Activated naive CD4-positive, alpha-beta T cell treated with anti-CD3 and anti-CD28 coated beads for 36 hours (primary cell): ENCODE data around the gene RUNX3. TPM values are rescaled to one million over a fixed set of nuclear protein-coding genes. Genes with fewer than 3 reads are reported as not detected.
A peak's percentile ranks its signal among the peaks of the same experiment; 100 is the strongest.

ENCODE experiments used
- CTCF ChIA-PET: fragments of 350-600 bp; sonication (Branson Sonifier 250); formaldehyde crosslinking; loops from one replicate; lab custom pipeline; 2021; ENCODE audit warnings: antibody characterized with exemption; lab: Charles Lee
- DNase-seq: peaks from one replicate; pipeline ENCODE4 v3.0.0-alpha.2; 2020
- H3K27ac Mint-ChIP-seq: one replicate; pipeline ENCODE4 v1.8.0; 2021; ENCODE audit warnings: mild to moderate bottlenecking, mixed read lengths
- H3K27me3 Mint-ChIP-seq: one replicate; pipeline ENCODE4 v1.8.0; 2021; ENCODE audit warnings: low read depth, mixed read lengths
- H3K36me3 Mint-ChIP-seq: one replicate; pipeline ENCODE4 v1.8.0; 2021; ENCODE audit warnings: low read depth, mixed read lengths
- H3K4me1 Mint-ChIP-seq: one replicate; pipeline ENCODE4 v1.8.0; 2021; ENCODE audit warnings: low read depth, mixed read lengths
- H3K4me3 Mint-ChIP-seq: one replicate; pipeline ENCODE4 v1.8.0; 2021; ENCODE audit warnings: mild to moderate bottlenecking, moderate library complexity, mixed read lengths
- H3K9me3 Mint-ChIP-seq: one replicate; pipeline ENCODE4 v1.8.0; 2021; ENCODE audit warnings: mixed read lengths
- intact Hi-C: fragments of 100-400 bp; cut with micrococcal nuclease; formaldehyde crosslinking; loops from one replicate; pipeline ENCODE4 v1.15.1; 2023
- total RNA-seq, 2 experiments: library from RNA; stranded (reverse); gene quantifications; one replicate each; pipeline ENCODE4 v1.2.3, GENCODE V29; 2021

Gene RUNX3
- total RNA-seq, 2 experiments from 2014 or later: 72.3 to 83.8 TPM

DNA sequence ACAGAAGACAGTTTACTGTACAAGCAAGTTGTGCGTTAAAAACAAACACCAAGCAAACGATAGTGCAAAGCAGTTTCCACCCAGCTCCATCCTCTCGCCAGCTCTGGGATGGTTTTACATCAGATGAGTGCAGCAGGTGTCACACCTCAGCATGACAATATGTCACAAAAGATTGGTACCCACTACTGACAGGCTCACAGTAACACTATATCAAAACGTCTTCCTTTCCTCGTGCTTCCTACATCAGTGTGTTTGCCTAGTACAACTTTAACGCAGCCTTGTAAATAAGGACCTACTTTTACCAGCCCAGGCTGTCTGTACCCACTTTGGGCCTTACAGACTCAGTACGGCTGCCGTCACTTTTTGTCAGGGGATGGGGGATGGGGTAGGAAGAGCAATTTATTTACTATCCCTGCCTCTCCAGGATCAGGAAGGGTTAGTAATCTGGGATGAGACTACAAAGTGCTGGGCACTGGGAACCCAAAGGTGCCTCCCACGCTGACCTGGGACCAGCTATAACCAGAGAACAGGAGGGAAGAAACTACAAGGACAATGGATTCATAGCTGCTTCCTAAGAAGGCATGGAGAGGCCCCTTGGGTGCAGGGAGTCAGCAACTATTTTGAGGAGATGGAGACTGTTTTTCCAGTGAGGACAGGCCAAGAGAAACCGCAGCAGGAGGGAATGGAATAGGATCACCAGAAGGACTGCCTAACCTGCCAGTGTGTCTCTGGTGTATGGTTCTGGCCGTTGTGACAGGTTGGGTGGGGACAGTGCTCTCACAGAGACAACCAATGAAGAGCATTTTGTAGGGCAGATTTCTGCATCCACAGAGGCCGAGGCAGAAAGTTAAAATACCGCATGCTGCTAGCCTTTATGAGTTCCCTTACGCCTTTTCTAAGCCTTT is 30.2 kb downstream of the RUNX3 start:
- Mint-ChIP-seq H3K36me3 (peaks cover 29% of the 10 kb centered on the region), H3K27ac (peak overlapping the region; percentile 70), H3K9me3 (no peaks in the 10 kb centered on the region), H3K4me3 (peak overlapping the region; percentile 18), H3K4me1 (peaks cover 23% of the 10 kb centered on the region), H3K27me3 (no peaks in the 10 kb centered on the region)
- peak; percentile 27 for DNase-seq
- intact Hi-C loops: loop anchor here (2.0 kb wide), 1 partner anchor 51 kb away; no protein-coding TSS in a partner anchor
- CTCF ChIA-PET: no interaction called here

DNA sequence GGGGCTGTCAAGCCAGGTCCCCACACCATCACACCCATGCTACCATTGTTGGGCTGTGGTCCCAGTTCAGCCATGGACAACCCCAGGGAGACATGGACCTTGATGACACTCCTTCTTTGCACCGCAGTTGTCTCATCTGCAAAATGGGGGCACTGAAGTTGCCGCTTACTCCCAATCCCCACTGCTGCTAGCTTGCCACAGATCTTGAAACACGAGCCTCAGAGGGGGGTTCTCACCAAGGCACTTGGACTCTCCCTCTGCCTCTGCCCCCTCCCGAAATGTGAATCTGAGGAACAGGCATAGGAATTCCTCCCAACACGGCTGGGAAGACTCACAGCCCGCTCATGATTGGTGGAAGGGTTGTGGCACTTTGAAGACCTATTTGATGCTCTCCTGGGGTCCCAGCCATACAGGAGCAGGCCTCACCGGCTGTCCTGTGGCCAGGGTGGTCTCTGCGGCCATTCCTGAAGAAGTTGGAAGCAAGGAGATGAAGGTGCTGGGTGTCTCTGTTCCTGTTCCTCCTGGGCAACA is 31.1 kb downstream of the RUNX3 start:
- Mint-ChIP-seq H3K27ac (peak overlapping the region; percentile 46), H3K9me3 (no peaks in the 10 kb centered on the region), H3K4me1 (peaks cover 23% of the 10 kb centered on the region), H3K4me3 (no peak overlapping the region), H3K36me3 (peaks cover 25% of the 10 kb centered on the region), H3K27me3 (no peaks in the 10 kb centered on the region)
- DNase-seq: peak; percentile 25
- CTCF ChIA-PET: interaction anchor here (0.9 to 1.5 kb wide), 4 partner anchors 28 to 201 kb away, joined by 3 to 8 read pairs (median 5); no protein-coding TSS in a partner anchor
- intact Hi-C loops: loop anchor here (2.0 kb wide), 1 partner anchor 50 kb away; no protein-coding TSS in a partner anchor

DNA sequence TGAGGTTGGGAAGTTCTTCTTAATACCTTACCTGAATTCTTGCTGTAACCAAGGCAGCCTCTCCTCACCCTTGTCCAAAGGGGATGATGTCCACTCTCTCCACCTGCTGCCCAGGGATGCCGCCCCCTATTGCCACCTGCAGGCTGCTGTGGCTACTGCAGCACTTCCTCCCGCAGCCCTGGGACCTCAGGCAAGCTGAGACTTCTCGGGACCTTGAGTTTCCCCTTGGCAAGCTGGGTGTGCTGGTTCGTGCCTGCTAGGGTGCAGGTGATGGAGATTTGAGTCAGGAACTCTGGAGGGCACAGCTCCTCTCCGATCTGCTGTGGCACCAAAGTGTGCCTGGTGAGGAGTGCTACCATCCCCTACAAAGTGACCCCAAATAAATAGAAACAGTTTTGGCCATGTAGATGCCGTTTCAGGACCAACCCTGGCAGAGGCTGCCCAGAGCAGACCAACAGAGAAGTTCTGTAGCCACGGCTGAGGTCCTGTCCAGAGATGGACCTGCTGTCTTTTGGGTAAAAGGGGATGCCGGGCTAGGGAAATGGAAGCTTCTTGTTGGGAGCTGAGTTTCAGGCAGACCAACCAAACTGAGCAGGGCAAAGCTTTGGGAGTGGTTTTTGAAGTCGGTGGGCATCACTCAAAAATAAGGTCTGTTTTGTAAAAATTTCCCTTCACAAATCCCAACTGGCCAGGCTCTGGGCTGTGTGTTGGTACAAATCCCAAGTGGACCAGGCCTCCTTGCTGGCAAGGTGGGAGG is 31.7 kb downstream of the RUNX3 start:
- Mint-ChIP-seq H3K36me3 (peaks cover 21% of the 10 kb centered on the region), H3K4me1 (peaks cover 23% of the 10 kb centered on the region), H3K9me3 (peaks cover under 1% of the 10 kb centered on the region), H3K27me3 (no peaks in the 10 kb centered on the region), H3K27ac (no peak overlapping the region), H3K4me3 (no peak overlapping the region)
- DNase-seq: peak; percentile 67
- intact Hi-C loops: loop anchor here (2.0 kb wide), 1 partner anchor 50 kb away; no protein-coding TSS in a partner anchor
- CTCF ChIA-PET: interaction anchor here (0.9 to 1.5 kb wide), 6 partner anchors 13 to 202 kb away, joined by 3 to 8 read pairs (median 5); no protein-coding TSS in a partner anchor

DNA sequence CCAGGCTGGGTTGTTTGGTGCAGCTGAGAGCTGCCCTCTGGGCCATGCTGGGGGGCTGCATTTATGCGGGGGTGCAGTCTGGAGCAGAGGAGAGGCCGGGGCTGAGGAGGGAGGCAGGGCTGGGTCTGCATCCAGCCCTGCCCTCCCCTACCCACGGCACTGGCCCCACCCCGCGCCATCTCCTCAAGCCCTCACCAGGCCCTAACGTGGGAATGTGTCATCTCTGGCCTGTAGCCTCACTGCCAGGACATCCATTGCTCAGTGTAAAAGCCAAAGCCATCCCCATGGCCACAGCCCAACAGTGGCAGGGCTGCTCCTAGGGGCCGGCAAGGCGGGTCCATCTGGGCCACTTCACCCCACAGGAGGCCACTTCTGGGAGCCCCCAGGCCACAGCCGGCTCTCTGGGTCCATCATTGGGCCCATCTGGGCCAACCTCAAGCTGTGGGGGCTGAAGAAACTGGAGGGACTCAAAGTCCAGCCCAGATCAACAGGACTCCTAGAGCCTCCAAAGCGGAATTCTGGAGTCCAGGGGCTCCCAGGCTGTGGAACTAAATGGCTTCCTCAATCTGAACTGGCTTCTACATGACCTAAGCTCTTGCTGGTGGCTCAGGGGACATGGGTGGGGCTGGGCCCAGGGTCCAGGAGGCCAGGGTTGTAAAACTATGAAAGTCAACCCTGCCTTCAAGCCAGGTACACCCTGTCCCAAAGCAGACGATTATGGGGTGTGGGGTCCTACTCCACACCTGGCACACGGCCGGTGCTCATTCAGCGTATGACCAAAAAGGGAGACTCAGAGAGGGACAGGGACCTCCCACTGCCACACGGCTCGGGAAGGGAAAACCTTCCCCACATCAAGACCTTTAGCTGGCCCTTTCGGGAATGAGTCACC is 32.6 kb downstream of the RUNX3 start:
- Mint-ChIP-seq H3K27me3 (no peaks in the 10 kb centered on the region), H3K9me3 (peaks cover 8% of the 10 kb centered on the region), H3K36me3 (peaks cover 24% of the 10 kb centered on the region), H3K27ac (no peak overlapping the region), H3K4me1 (peaks cover 23% of the 10 kb centered on the region), H3K4me3 (no peak overlapping the region)
- CTCF ChIA-PET: interaction anchor here (1.0 to 1.5 kb wide), 5 partner anchors 13 to 50 kb away, joined by 3 to 8 read pairs (median 5); no protein-coding TSS in a partner anchor
- DNase-seq: peak; percentile 5
- intact Hi-C loops: loop anchor here (2.0 kb wide), 1 partner anchor 49 kb away; no protein-coding TSS in a partner anchor

DNA sequence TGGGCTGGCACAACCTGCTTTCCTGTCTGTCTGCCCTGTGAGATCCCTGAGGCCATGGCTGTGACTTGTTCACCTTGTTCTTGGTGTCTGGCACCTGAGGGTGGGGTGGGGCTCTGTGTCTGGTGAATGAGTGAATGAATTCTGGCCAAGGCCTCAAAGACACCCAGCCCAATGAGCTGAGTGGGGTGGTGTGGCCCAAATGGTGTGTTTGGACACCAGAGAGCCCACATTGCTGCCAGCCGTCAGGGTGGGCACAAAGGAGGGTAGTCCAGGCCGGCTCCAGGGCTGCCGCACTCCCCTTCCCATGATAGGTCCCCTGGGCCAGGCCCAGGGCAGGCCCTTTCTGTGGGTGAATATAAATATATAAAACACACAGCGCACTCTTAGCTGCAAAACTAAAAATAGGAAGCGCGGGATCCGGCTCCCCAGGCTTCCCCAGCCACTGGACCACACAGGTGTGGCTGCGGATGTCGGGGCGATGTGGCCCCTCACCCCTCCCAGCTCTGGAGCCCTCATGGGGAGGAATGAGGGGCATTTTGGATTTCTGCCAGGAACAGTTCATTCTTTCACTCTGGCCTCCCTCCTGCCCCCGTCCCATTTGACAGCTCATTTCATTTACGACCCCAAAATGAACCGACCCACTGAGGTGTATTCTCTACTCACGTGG is 33.3 kb downstream of the RUNX3 start:
- intact Hi-C loops: no loop called here
- no peak overlapping the region for H3K4me3 Mint-ChIP-seq

DNA sequence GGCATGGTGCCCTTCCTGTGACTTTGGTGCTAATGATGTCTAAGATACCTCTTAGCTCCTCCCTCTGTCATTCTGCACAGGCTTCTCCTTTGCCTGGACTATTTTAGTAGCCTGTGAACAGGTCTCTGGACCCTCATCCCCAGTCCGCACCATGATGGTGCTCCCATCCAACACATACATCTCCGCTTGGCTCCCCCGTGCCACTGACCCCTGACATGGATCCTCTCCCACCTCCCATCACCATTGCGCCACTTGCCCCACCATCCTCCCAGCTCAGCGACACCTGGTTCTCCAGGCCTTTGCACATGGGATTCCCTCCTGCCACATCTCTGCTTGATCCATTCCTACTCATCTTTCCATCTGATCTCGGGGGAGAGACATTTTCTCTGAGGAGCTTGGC is 33.9 kb downstream of the RUNX3 start:
- Mint-ChIP-seq H3K9me3 (peaks cover 13% of the 10 kb centered on the region), H3K4me3 (no peak overlapping the region), H3K4me1 (peaks cover 19% of the 10 kb centered on the region), H3K27ac (no peak overlapping the region), H3K36me3 (peaks cover 16% of the 10 kb centered on the region), H3K27me3 (no peaks in the 10 kb centered on the region)
- intact Hi-C loops: no loop called here
- no peak for DNase-seq
- CTCF ChIA-PET: interaction anchor here (1.0 to 1.3 kb wide), 2 partner anchors 43 to 206 kb away, joined by 3 read pairs; no protein-coding TSS in a partner anchor

More for the DNA sequence above, 33.3 kb downstream of the RUNX3 start:
- peaks cover 20% of the 10 kb centered on the region for H3K36me3 Mint-ChIP-seq
- DNase-seq: peak; percentile 4
- peaks cover 23% of the 10 kb centered on the region for H3K4me1 Mint-ChIP-seq
- CTCF ChIA-PET: interaction anchor here (1.0 to 1.3 kb wide), 2 partner anchors 44 to 205 kb away, joined by 3 read pairs; no protein-coding TSS in a partner anchor
- peaks cover 12% of the 10 kb centered on the region for H3K9me3 Mint-ChIP-seq
- no peaks in the 10 kb centered on the region for H3K27me3 Mint-ChIP-seq
- no peak overlapping the region for H3K27ac Mint-ChIP-seq

DNA sequence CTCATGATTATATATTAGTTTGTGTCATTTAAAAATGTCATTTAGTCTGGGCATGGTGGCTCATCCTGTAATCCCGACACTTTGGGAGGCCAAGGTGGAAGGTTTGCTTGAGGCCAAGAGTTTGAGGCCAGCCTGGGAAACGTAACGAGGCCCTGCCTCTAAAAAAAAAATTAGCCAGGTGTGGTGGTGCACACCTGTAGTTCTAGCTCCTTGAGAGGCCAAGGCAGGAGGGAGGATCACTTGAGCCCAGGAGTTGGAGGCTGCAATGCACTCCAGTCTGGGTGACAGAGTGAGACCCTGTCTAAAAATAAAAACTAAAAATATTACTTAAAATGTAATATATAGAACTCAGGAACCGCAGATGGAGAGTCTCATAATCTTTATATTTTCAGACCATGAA is 34.6 kb downstream of the RUNX3 start:
- peaks cover 15% of the 10 kb centered on the region for H3K4me1 Mint-ChIP-seq
- no peak for DNase-seq
- intact Hi-C loops: no loop called here
- H3K27ac Mint-ChIP-seq: no peak overlapping the region
- peaks cover 13% of the 10 kb centered on the region for H3K9me3 Mint-ChIP-seq
- no peak overlapping the region for H3K4me3 Mint-ChIP-seq
- no peaks in the 10 kb centered on the region for H3K27me3 Mint-ChIP-seq
- peaks cover 13% of the 10 kb centered on the region for H3K36me3 Mint-ChIP-seq
- CTCF ChIA-PET: interaction anchor here (1.0 kb wide), 1 partner anchor 206 kb away, joined by 3 read pairs; no protein-coding TSS in a partner anchor

DNA sequence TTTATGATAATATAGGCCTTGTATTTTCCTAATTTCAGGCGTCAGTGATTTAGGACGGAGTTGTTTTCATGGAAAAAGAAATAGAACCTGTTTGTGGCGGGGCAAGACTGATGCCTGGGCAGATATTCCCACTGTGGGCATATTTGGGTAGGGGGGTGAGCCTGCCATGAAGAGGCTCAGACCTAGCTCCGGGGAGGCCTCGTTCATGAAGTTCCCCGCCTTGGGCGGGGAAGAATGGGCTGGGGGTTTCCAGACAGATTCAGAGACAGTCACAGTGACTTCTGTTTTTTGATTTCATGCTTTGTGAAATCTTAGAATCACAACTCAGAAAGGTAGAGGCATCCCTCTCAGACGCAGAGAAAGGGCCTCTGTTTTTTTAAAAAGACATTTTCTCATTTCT is 36.1 kb downstream of the RUNX3 start:
- Mint-ChIP-seq H3K4me3 (no peak overlapping the region), H3K36me3 (peaks cover 5% of the 10 kb centered on the region), H3K27me3 (no peaks in the 10 kb centered on the region), H3K9me3 (peaks cover 13% of the 10 kb centered on the region), H3K27ac (no peak overlapping the region), H3K4me1 (peaks cover 2% of the 10 kb centered on the region)
- no peak for DNase-seq
- intact Hi-C loops: no loop called here
- CTCF ChIA-PET: no interaction called here

DNA sequence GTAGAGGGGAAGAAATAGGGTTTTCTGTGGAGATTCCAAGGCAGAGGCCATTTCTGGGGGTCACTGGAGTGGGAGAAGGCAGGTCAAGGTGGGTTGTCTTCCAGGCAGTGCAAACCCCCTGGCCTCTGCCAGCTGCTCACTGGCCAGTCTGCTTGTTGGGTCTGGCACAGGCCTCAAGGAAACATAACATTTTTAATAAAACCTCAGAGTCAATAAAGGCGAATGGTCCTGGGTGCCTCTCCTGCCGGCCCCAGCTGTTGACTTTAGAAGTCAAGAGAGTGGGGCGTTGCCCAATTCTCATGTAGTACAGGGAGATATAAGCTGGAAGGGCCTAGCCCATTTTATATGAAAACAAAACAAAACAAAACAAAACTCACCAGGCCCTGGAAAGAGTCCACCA is 36.6 kb downstream of the RUNX3 start:
- Mint-ChIP-seq H3K27ac (no peak overlapping the region), H3K4me3 (no peak overlapping the region), H3K27me3 (no peaks in the 10 kb centered on the region), H3K36me3 (peaks cover 5% of the 10 kb centered on the region), H3K4me1 (no peaks in the 10 kb centered on the region), H3K9me3 (peaks cover 13% of the 10 kb centered on the region)
- CTCF ChIA-PET: interaction anchor here (0.6 kb wide), 1 partner anchor 295 kb away, joined by 3 read pairs; no protein-coding TSS in a partner anchor
- intact Hi-C loops: no loop called here
- DNase-seq: no peak

DNA sequence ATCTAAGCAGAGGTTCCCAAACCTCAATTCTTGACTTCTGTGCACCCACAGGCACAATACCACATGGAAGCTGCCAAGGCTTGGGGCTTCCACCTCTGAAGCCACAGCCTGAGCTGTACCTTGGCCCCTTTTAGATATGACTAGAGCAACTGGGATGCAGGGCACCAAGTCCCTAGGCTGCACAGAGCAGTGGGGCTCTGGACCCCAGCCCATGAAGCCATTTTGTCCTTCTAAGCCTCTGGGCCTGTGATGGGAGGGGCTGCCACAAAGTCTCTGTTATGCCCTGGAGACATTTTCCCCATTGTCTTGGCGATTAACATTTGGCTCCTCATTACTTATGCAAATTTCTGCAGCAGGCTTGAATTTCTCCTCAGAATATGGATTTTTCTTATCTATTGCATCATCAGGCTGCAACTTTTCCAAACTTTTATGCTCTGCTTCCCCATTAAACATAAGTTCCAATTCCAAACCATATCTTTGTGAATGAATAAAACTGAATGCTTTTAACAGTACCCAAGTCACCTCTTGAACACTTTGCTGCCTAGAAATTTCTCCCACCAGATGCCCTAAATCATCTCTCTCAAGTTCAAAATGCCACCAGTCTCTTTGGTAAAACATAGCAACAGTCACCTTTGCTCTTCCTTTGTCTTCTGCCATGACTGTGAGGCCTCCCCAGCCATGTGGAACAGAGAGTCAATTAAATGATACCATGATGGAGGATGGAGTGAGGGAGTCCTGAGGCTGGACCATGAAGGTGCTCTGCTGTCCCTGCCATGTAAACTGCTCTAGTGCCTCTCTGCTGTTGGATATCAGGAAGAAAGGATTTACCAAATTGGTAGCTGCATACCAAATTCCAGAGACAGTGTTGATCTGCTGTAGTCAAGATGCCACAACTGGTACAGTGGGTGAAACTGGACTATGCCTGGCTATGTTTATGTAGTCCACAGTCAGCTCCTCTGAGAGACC is 37.6 kb downstream of the RUNX3 start:
- Mint-ChIP-seq H3K27me3 (no peaks in the 10 kb centered on the region), H3K36me3 (peaks cover 5% of the 10 kb centered on the region), H3K4me3 (no peak overlapping the region), H3K4me1 (no peaks in the 10 kb centered on the region), H3K27ac (no peak overlapping the region), H3K9me3 (peaks cover 13% of the 10 kb centered on the region)
- CTCF ChIA-PET: interaction anchor here (0.5 kb wide), 1 partner anchor 10 kb away, joined by 3 read pairs; no protein-coding TSS in a partner anchor
- DNase-seq: no peak
- intact Hi-C loops: no loop called here
